ENCODE measurements around the gene PWWP2B. TPM values are rescaled to one million over a fixed set of nuclear protein-coding genes. Genes with fewer than 3 reads are reported as not detected.

Gene PWWP2B
- total RNA-seq, 1 experiment from 2014 or later, result 10.0 TPM

DNA sequence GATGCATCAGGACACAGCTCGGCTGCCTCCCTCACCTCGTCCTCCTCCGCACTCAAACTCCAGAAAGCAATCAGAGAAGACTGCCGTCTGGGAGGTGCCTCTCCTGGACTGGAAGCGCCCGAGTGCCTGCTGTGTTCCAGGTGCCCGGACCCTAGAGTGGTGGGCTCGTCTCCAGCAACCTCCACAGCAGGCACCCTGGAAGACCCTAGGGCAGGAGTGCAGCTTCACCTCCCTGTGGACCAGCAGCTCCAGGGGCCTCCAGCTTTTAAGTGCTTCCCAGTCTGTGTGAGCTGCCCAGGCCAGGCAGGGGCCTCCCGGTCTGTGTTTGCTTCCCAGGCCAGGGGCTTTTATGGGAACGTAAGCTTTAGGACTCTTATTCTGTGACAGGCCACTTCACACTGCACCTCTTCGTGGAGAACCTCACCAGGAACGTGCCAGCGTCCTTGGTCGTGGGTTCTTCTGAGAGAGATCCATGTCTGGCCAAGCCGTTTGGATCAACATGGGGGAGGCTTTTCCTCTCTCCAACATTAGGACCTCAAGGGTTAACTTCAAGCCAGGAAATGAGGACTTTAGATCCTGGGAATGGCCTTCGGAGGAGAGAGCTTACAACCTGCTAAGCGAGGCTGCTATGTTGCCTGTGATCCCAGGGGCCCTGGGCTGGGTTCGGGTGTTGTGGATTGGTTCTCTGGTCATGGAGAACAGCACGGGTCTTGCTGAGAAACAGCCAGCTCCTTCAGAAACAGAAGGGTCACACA lies 5.9 kb upstream of the PWWP2B start:
- POLR2A ChIA-PET, result no interaction called here
- Mint-ChIP-seq H3K27ac (ENCODE audit: low read depth, unreplicated experiment) (no peak overlapping the region), H3K27me3 (ENCODE audit: insufficient read depth, unreplicated experiment) (no peaks in the 10 kb centered on the region), H3K4me1 (ENCODE audit: insufficient read depth, unreplicated experiment) (peaks cover 11% of the 10 kb centered on the region), H3K36me3 (ENCODE audit: insufficient read depth, unreplicated experiment) (no peaks in the 10 kb centered on the region), H3K9me3 (ENCODE audit: unreplicated experiment) (peaks cover 12% of the 10 kb centered on the region), H3K4me3 (ENCODE audit: unreplicated experiment) (no peak overlapping the region)
- intact Hi-C loops (cut with micrococcal nuclease), result loop anchor here (2.0 kb wide), 1 partner anchor 28 kb away; no protein-coding TSS in a partner anchor
- TF ChIP-seq, protein P1, sequence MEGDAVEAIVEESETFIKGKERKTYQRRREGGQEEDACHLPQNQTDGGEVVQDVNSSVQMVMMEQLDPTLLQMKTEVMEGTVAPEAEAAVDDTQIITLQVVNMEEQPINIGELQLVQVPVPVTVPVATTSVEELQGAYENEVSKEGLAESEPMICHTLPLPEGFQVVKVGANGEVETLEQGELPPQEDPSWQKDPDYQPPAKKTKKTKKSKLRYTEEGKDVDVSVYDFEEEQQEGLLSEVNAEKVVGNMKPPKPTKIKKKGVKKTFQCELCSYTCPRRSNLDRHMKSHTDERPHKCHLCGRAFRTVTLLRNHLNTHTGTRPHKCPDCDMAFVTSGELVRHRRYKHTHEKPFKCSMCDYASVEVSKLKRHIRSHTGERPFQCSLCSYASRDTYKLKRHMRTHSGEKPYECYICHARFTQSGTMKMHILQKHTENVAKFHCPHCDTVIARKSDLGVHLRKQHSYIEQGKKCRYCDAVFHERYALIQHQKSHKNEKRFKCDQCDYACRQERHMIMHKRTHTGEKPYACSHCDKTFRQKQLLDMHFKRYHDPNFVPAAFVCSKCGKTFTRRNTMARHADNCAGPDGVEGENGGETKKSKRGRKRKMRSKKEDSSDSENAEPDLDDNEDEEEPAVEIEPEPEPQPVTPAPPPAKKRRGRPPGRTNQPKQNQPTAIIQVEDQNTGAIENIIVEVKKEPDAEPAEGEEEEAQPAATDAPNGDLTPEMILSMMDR (IDR thresholded peaks at IDR 0.05; ENCODE audit: unreplicated experiment), result no peak
- CTCF ChIA-PET, result interaction anchor here (0.5 to 1.0 kb wide), 4 partner anchors 56 to 247 kb away, joined by 3 to 5 read pairs (median 4); no protein-coding TSS in a partner anchor
- BruUV-seq (replicated peaks), result no TSS peak
- no peak for DNase-seq (ENCODE audit: unreplicated experiment)

- BruUV-seq (replicated peaks), result no TSS peak
- Mint-ChIP-seq H3K9me3 (ENCODE audit: unreplicated experiment) (peaks cover 12% of the 10 kb centered on the region), H3K27ac (ENCODE audit: low read depth, unreplicated experiment) (no peak overlapping the region), H3K27me3 (ENCODE audit: insufficient read depth, unreplicated experiment) (no peaks in the 10 kb centered on the region), H3K4me3 (ENCODE audit: unreplicated experiment) (no peak overlapping the region), H3K36me3 (ENCODE audit: insufficient read depth, unreplicated experiment) (no peaks in the 10 kb centered on the region), H3K4me1 (ENCODE audit: insufficient read depth, unreplicated experiment) (peaks cover 11% of the 10 kb centered on the region)
- ChIA-PET CTCF (interaction anchor here (0.9 to 1.0 kb wide), 2 partner anchors 55 to 62 kb away, joined by 4 to 5 read pairs; no protein-coding TSS in a partner anchor), POLR2A (no interaction called here)
- intact Hi-C loops (cut with micrococcal nuclease), result loop anchor here (2.0 kb wide), 1 partner anchor 27 kb away; no protein-coding TSS in a partner anchor
- TF ChIP-seq, protein P1 (IDR thresholded peaks at IDR 0.05; ENCODE audit: unreplicated experiment), result no peak
- no peak for DNase-seq (ENCODE audit: unreplicated experiment)
Measured at GRCh38 chr10:132391676-132392020, 5.4 kb upstream of the PWWP2B start.

DNA sequence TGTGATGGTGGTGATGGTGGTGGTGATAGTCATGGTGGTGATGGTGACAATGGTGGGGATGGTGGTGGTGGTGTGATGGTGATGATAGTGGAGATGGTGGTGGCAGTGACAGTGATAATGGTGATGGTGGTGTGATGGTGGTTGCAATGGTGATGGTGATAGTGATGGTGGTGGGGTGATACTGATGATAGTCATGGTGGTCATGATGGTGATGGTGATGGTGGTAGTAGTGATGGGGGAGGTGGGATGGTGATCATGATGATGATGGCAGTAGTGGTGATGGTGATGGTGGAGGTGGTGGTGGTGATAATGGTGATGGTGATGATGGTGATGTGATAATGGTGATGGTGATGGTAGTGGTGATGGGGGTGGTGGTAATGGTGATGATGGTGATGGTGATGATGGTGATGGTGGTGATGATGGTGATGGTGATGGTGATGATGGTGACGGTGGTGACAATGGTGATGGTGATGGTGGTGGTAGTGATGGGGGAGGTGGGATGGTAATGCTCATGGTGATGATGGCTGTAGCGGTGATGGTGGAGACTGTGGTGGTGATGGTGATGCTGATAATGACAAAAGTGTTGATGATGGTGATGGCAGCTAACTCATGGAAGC lies 4.7 kb upstream of the PWWP2B start:
- TF ChIP-seq, protein P1 (IDR thresholded peaks at IDR 0.05; ENCODE audit: unreplicated experiment), result no peak
- POLR2A ChIA-PET, result interaction anchor here (0.7 kb wide), 1 partner anchor 338 kb away, joined by 3 read pairs; no protein-coding TSS in a partner anchor
- DNase-seq (ENCODE audit: unreplicated experiment), result no peak
- BruUV-seq (replicated peaks), result no TSS peak
- peaks cover 12% of the 10 kb centered on the region for H3K9me3 Mint-ChIP-seq (ENCODE audit: unreplicated experiment)
- H3K4me1 Mint-ChIP-seq (ENCODE audit: insufficient read depth, unreplicated experiment), result peaks cover 11% of the 10 kb centered on the region
- CTCF ChIA-PET, result no interaction called here
- intact Hi-C loops (cut with micrococcal nuclease), result no loop called here
- H3K27me3 Mint-ChIP-seq (ENCODE audit: insufficient read depth, unreplicated experiment), result no peaks in the 10 kb centered on the region
- H3K27ac Mint-ChIP-seq (ENCODE audit: low read depth, unreplicated experiment), result no peak overlapping the region
- no peaks in the 10 kb centered on the region for H3K36me3 Mint-ChIP-seq (ENCODE audit: insufficient read depth, unreplicated experiment)
- no peak overlapping the region for H3K4me3 Mint-ChIP-seq (ENCODE audit: unreplicated experiment)

All from MCF 10A (cell line).